ENCODE data around the gene RHNO1. TPM values are rescaled to one million over a fixed set of nuclear protein-coding genes. Genes with fewer than 3 reads are reported as not detected.
A peak's percentile ranks its signal among the peaks of the same experiment; 100 is the strongest.

Gene RHNO1, protein sequence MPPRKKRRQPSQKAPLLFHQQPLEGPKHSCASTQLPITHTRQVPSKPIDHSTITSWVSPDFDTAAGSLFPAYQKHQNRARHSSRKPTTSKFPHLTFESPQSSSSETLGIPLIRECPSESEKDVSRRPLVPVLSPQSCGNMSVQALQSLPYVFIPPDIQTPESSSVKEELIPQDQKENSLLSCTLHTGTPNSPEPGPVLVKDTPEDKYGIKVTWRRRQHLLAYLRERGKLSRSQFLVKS
- 10 to 100 TPM; 41.7 to 45.0 (median 44.3) TPM for polyA plus RNA-seq (ENCODE audit: insufficient read length in 3 of 3)
- long read RNA-seq, donor 1, transcript RHNO1-210 (1 exons, 1,008 nt) = minor isoform, 6 of 21 reads
- long read RNA-seq, donor 1, transcript RHNO1-204 (3 exons, 1,870 nt) = major isoform, 14 of 21 reads
- long read RNA-seq, donor 1, partial matches to known transcripts = 0 of 21 reads
- long read RNA-seq, donor 1, other reads (novel, unspliced or antisense) = 0 of 21 reads
- long read RNA-seq, donor 2, transcript RHNO1-204 (3 exons, 1,870 nt) = major isoform, 10 of 22 reads
- long read RNA-seq, donor 2, transcript RHNO1-210 (1 exons, 1,008 nt) = major isoform, 10 of 22 reads
- long read RNA-seq, donor 2, partial matches to known transcripts = 0 of 22 reads
- long read RNA-seq, donor 2, other reads (novel, unspliced or antisense) = 0 of 22 reads
- long read RNA-seq, donor 3, transcript RHNO1-204 (3 exons, 1,870 nt) = major isoform, 16 of 32 reads
- long read RNA-seq, donor 3, transcript RHNO1-210 (1 exons, 1,008 nt) = minor isoform, 12 of 32 reads
- long read RNA-seq, donor 3, partial matches to known transcripts = 0 of 32 reads
- long read RNA-seq, donor 3, other reads (novel, unspliced or antisense) = 0 of 32 reads
- long read RNA-seq, donor 4, transcript RHNO1-204 (3 exons, 1,870 nt) = major isoform, 6 of 8 reads
- long read RNA-seq, donor 4, partial matches to known transcripts = 0 of 8 reads
- long read RNA-seq, donor 4, other reads (novel, unspliced or antisense) = 0 of 8 reads
- long read RNA-seq, donor 5 = 0 reads
- long read RNA-seq, donor 6, transcript RHNO1-210 (1 exons, 1,008 nt) = major isoform, 18 of 31 reads
- long read RNA-seq, donor 6, transcript RHNO1-204 (3 exons, 1,870 nt) = minor isoform, 9 of 31 reads
- long read RNA-seq, donor 6, partial matches to known transcripts = 0 of 31 reads
- long read RNA-seq, donor 6, other reads (novel, unspliced or antisense) = 0 of 31 reads
- long read RNA-seq, donor 7, transcript RHNO1-204 (3 exons, 1,870 nt) = major isoform, 18 of 37 reads
- long read RNA-seq, donor 7, transcript RHNO1-210 (1 exons, 1,008 nt) = major isoform, 18 of 37 reads
- long read RNA-seq, donor 7, partial matches to known transcripts = 0 of 37 reads
- long read RNA-seq, donor 7, other reads (novel, unspliced or antisense) = 0 of 37 reads
- long read RNA-seq, donor 8, transcript RHNO1-203 (2 exons, 1,605 nt) = minor isoform, 6 of 49 reads
- long read RNA-seq, donor 8, transcript RHNO1-204 (3 exons, 1,870 nt) = major isoform, 21 of 49 reads
- long read RNA-seq, donor 8, transcript RHNO1-210 (1 exons, 1,008 nt) = minor isoform, 20 of 49 reads
- long read RNA-seq, donor 8, partial matches to known transcripts = 0 of 49 reads
- long read RNA-seq, donor 8, other reads (novel, unspliced or antisense) = 0 of 49 reads
- long read RNA-seq, donor 9, transcript RHNO1-204 (3 exons, 1,870 nt) = major isoform, 7 of 11 reads
- long read RNA-seq, donor 9, partial matches to known transcripts = 0 of 11 reads
- long read RNA-seq, donor 9, other reads (novel, unspliced or antisense) = 0 of 11 reads
- long read RNA-seq, donor 10, transcript RHNO1-210 (1 exons, 1,008 nt) = major isoform, 20 of 31 reads
- long read RNA-seq, donor 10, transcript RHNO1-204 (3 exons, 1,870 nt) = minor isoform, 8 of 31 reads
- long read RNA-seq, donor 10, partial matches to known transcripts = 0 of 31 reads
- long read RNA-seq, donor 10, other reads (novel, unspliced or antisense) = 0 of 31 reads
- long read RNA-seq, donor 11, transcript RHNO1-210 (1 exons, 1,008 nt) = major isoform, 6 of 11 reads
- long read RNA-seq, donor 11, transcript RHNO1-204 (3 exons, 1,870 nt) = minor isoform, 5 of 11 reads
- long read RNA-seq, donor 11, partial matches to known transcripts = 0 of 11 reads
- long read RNA-seq, donor 11, other reads (novel, unspliced or antisense) = 0 of 11 reads
- long read RNA-seq, donor 12, transcript RHNO1-210 (1 exons, 1,008 nt) = minor isoform, 5 of 11 reads
- long read RNA-seq, donor 12, transcript RHNO1-204 (3 exons, 1,870 nt) = major isoform, 6 of 11 reads
- long read RNA-seq, donor 12, partial matches to known transcripts = 0 of 11 reads
- long read RNA-seq, donor 12, other reads (novel, unspliced or antisense) = 0 of 11 reads
- long read RNA-seq, donor 13 = 0 reads
- long read RNA-seq, donor 14, transcript RHNO1-210 (1 exons, 1,008 nt) = minor isoform, 8 of 21 reads
- long read RNA-seq, donor 14, transcript RHNO1-204 (3 exons, 1,870 nt) = major isoform, 9 of 21 reads
- long read RNA-seq, donor 14, partial matches to known transcripts = 0 of 21 reads
- long read RNA-seq, donor 14, other reads (novel, unspliced or antisense) = 0 of 21 reads
- long read RNA-seq, donor 15, transcript RHNO1-204 (3 exons, 1,870 nt) = major isoform, 5 of 9 reads
- long read RNA-seq, donor 15, partial matches to known transcripts = 0 of 9 reads
- long read RNA-seq, donor 15, other reads (novel, unspliced or antisense) = 0 of 9 reads
- long read RNA-seq, donor 16, transcript RHNO1-210 (1 exons, 1,008 nt) = major isoform, 15 of 34 reads
- long read RNA-seq, donor 16, transcript RHNO1-204 (3 exons, 1,870 nt) = major isoform, 15 of 34 reads
- long read RNA-seq, donor 16, partial matches to known transcripts = 0 of 34 reads
- long read RNA-seq, donor 16, other reads (novel, unspliced or antisense) = 0 of 34 reads

GRCh38 chr12:2877047-2877952 lies at the start of gene RHNO1, which contains the start of gene FOXM1:
TSS of gene RHNO1 (plus strand) at chr12:2877223. CDS start at chr12:2885367, 8,144 bp downstream.
TSS of gene FOXM1 (minus strand) at chr12:2877174. CDS start at chr12:2874478, 2,696 bp downstream.
- DNase-seq (ENCODE audit: extremely low read depth in 1 of 11, low read depth in 9 of 11, low spot score in 4 of 11) = peak in 8 of 11 donors; percentile 75 to 88 (median 87)

DNA sequence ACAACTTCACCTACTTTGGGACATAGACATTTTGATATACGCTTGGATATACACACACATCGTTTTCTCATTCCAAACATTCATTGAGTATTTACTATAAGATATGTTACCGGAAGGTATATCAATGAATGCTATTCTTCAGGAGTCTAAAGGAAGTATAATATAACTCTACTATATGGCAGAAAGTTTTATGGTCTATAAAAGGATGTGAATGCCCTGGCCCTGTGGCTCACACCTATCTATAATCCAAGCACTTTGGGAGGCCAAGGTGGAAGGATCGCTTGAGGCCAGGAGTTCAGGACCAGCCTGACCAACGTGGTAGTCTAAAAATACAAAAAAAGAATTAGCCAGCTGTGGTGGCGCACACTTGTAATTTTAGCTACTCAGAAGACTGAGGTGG lies 47.7 kb upstream of the RHNO1 start:
- no peak for DNase-seq (ENCODE audit: extremely low read depth in 1 of 11, low read depth in 9 of 11, low spot score in 4 of 11)

GRCh38 chr12:2832550-2833127 lies 44.4 kb upstream of the RHNO1 start:
- no peak for DNase-seq (ENCODE audit: extremely low read depth in 1 of 11, low read depth in 9 of 11, low spot score in 4 of 11)

GRCh38 chr12:2833327-2833726 lies 43.7 kb upstream of the RHNO1 start:
- no peak for DNase-seq (ENCODE audit: extremely low read depth in 1 of 11, low read depth in 9 of 11, low spot score in 4 of 11)

- no peak for DNase-seq (ENCODE audit: extremely low read depth in 1 of 11, low read depth in 9 of 11, low spot score in 4 of 11)
These were observed 43.2 kb upstream of the RHNO1 start for GRCh38 chr12:2833810-2834209.

- peak in 10 of 11 donors; percentile 44 to 84 (median 74) for DNase-seq (ENCODE audit: extremely low read depth in 1 of 11, low read depth in 9 of 11, low spot score in 4 of 11)
These were observed 42.2 kb upstream of the RHNO1 start, which contains the start of gene NRIP2 for GRCh38 chr12:2834581-2835491. TSS of gene NRIP2 (minus strand) at chr12:2835035. CDS start at chr12:2834983, 52 bp downstream.

DNA sequence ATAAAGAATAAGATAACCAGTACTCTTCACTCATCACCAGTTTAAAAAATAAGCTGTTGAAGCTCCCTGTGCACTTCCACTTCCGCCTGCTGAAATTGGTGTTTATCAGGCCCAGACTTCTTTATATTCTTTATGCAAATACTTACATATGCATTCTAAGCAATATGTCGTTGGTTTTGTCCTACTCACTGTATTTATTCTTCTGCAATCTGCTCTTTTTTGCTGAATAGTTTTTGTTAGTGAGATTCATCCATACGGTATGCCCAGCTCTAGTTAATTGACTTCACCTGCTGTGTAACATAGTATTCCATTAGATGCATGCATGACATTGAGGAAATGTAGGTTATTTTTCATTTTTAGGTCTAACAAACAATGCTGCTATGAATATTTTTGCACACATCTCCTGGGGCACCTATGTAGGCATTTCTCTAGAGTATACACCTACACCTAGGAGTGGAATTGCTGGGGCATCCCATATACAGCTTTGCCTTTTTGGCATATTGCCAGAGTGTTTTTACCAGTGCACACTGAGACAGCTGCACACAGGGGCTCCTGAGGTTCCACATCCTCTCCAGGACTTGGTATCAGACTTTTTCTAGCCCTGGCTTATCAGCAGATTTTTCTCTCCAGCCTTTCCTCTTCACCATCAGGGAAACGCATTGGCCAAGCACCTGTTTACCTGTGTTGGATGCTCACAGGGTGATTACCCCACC lies 41.2 kb upstream of the RHNO1 start:
- no peak for DNase-seq (ENCODE audit: extremely low read depth in 1 of 11, low read depth in 9 of 11, low spot score in 4 of 11)

GRCh38 chr12:2836574-2836973 lies 40.4 kb upstream of the RHNO1 start:
- DNase-seq (ENCODE audit: extremely low read depth in 1 of 11, low read depth in 9 of 11, low spot score in 4 of 11) = no peak

- DNase-seq (ENCODE audit: extremely low read depth in 1 of 11, low read depth in 9 of 11, low spot score in 4 of 11) = no peak
These were observed 35.9 kb upstream of the RHNO1 start for GRCh38 chr12:2841056-2841650.

GRCh38 chr12:2842948-2843347 lies 34.1 kb upstream of the RHNO1 start:
- DNase-seq (ENCODE audit: extremely low read depth in 1 of 11, low read depth in 9 of 11, low spot score in 4 of 11) = no peak

- DNase-seq (ENCODE audit: extremely low read depth in 1 of 11, low read depth in 9 of 11, low spot score in 4 of 11) = no peak
These were observed 32.2 kb upstream of the RHNO1 start for GRCh38 chr12:2844786-2845185.

DNA sequence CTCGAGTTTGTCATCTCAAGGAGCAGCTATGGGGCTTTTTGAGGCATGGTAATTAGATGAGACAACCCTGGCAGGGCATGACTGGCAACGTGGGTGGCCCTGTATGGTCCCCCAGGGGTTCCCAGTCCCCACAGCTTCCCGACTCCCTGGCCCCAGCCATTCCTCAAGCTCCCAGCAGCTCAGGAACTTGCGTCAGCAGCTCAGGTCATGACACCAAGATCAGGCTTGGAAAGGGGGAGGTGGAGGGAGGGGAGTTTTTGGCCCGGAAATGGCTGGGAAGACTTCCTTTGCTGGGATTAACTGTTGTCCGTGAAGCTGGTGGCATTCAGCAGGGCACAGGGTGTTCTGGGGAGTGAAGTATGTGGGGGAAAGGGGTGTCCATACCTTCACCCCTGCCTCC lies 31.7 kb upstream of the RHNO1 start:
- peak in 5 of 11 donors; percentile 42 to 53 (median 44) for DNase-seq (ENCODE audit: extremely low read depth in 1 of 11, low read depth in 9 of 11, low spot score in 4 of 11)
